Neuronal stem cell (in vitro differentiated cells): ENCODE data around the gene GAS2L1.
A peak's percentile ranks its signal among the peaks of the same experiment; 100 is the strongest.

Experiments used
- DNase-seq: peaks from one replicate; pipeline ENCODE4 v3.0.0-alpha.2; 2013; ENCODE audit warnings: low spot score
- H2AFZ ChIP-seq: one replicate; pipeline ENCODE4 v1.6.1; 2013; ENCODE audit warnings: mild to moderate bottlenecking, low read length, inconsistent platforms
- H2AK5ac ChIP-seq: 2 replicates; pipeline ENCODE4 v1.6.1; 2013; ENCODE audit warnings: low read depth, mild to moderate bottlenecking, inconsistent platforms, low read length, moderate library complexity, mixed read lengths
- H2BK120ac ChIP-seq: 2 replicates; pipeline ENCODE4 v1.6.1; 2013; ENCODE audit warnings: low read depth, mild to moderate bottlenecking, inconsistent platforms, low read length, moderate library complexity, mixed read lengths
- H2BK12ac ChIP-seq: one replicate; pipeline ENCODE4 v1.6.1; 2013; ENCODE audit warnings: low read length, inconsistent platforms
- H2BK15ac ChIP-seq: 2 replicates; pipeline ENCODE4 v1.6.1; 2013; ENCODE audit warnings: mild to moderate bottlenecking, low read length, inconsistent platforms, mixed read lengths
- H2BK5ac ChIP-seq: one replicate; pipeline ENCODE4 v1.6.1; 2013; ENCODE audit warnings: inconsistent platforms, mild to moderate bottlenecking, low read length, moderate library complexity
- H3K14ac ChIP-seq: one replicate; pipeline ENCODE4 v1.6.1; 2013; ENCODE audit warnings: low read length, inconsistent platforms
- H3K18ac ChIP-seq: 2 replicates; pipeline ENCODE4 v1.6.1; 2013; ENCODE audit warnings: low read length, inconsistent platforms
- H3K23ac ChIP-seq: 2 replicates; pipeline ENCODE4 v1.6.1; 2013; ENCODE audit warnings: low read depth, mild to moderate bottlenecking, mixed read lengths, low read length, inconsistent platforms; ENCODE audit not compliant: poor library complexity
- H3K27ac ChIP-seq: replicated peaks from 3 replicates; pipeline ENCODE4 v1.5.1; 2013; ENCODE audit warnings: low read length, inconsistent platforms
- H3K27me3 ChIP-seq, 3 experiments: 2 replicates each; pipeline ENCODE4 v1.6.1; 2013; ENCODE audit warnings: low read length in 3 of 3, mild to moderate bottlenecking in 2 of 3, inconsistent platforms in 1 of 3, low read depth in 1 of 3, mixed read lengths in 1 of 3, moderate library complexity in 1 of 3; ENCODE audit not compliant: control insufficient read depth in 3 of 3, insufficient read depth in 3 of 3
- H3K36me3 ChIP-seq, 2 donors: replicated peaks in 1 of 2; 2 replicates each; pipeline ENCODE4 v1.6.1; 2013; ENCODE audit warnings: low read length in 2 of 2; ENCODE audit not compliant: control insufficient read depth in 2 of 2, insufficient read depth in 2 of 2
- H3K4ac ChIP-seq: 2 replicates; pipeline ENCODE4 v1.6.1; 2013; ENCODE audit warnings: inconsistent platforms, mild to moderate bottlenecking, low read length, moderate library complexity
- H3K4me1 ChIP-seq, 2 donors: 1 replicate in 1 of 2; 2 replicates in 1 of 2; pipeline ENCODE4 v1.6.1; 2013; ENCODE audit warnings: low read length in 2 of 2, low read depth in 1 of 2; ENCODE audit not compliant: control insufficient read depth in 2 of 2, insufficient read depth in 1 of 2
- H3K4me2 ChIP-seq: one replicate; pipeline ENCODE4 v1.6.1; 2013; ENCODE audit warnings: mild to moderate bottlenecking, low read length, inconsistent platforms; ENCODE audit not compliant: insufficient read depth, poor library complexity, severe bottlenecking
- H3K4me3 ChIP-seq, 2 donors: 2 replicates each; pipeline ENCODE4 v1.5.1; 2013; ENCODE audit warnings: low read length in 2 of 2, mild to moderate bottlenecking in 2 of 2, inconsistent platforms in 1 of 2, moderate library complexity in 1 of 2
- H3K79me1 ChIP-seq: one replicate; pipeline ENCODE4 v1.6.1; 2013; ENCODE audit warnings: low read depth, mild to moderate bottlenecking, inconsistent platforms, low read length, moderate library complexity
- H3K9ac ChIP-seq: one replicate; pipeline ENCODE4 v1.6.1; 2013; ENCODE audit warnings: mild to moderate bottlenecking, low read depth, low read length, inconsistent platforms; ENCODE audit not compliant: poor library complexity
- H3K9me3 ChIP-seq, 2 donors: replicated peaks in 1 of 2; 2 replicates each; pipeline versions ENCODE3 to v1.6.1; 2013; ENCODE audit warnings: low read length in 2 of 2, mild to moderate bottlenecking in 2 of 2, inconsistent platforms in 1 of 2, low read depth in 1 of 2, mixed read lengths in 1 of 2, moderate library complexity in 1 of 2; ENCODE audit not compliant: control insufficient read depth in 2 of 2, insufficient read depth in 1 of 2
- H4K8ac ChIP-seq: one replicate; pipeline ENCODE4 v1.6.1; 2013; ENCODE audit warnings: low read depth, mild to moderate bottlenecking, inconsistent platforms, low read length, moderate library complexity
- H4K91ac ChIP-seq: one replicate; pipeline ENCODE4 v1.6.1; 2013; ENCODE audit warnings: low read length, low read depth, mild to moderate bottlenecking, inconsistent platforms; ENCODE audit not compliant: poor library complexity
- WGBS, 2 donors: extraction: QIAGEN DNeasy Blood & Tissue Kit; methylation state at CpG; one replicate each; pipeline ENCODE4 v1.1.7; 2013; ENCODE audit warnings: missing lambda C conversion rate in 2 of 2, mixed read lengths in 1 of 2; ENCODE audit not compliant: insufficient read length in 2 of 2, insufficient replicate concordance in 1 of 2; ENCODE audit errors: extremely low coverage in 2 of 2; 5-methylcytosine and 5-hydroxymethylcytosine counted together

Gene GAS2L1

GRCh38 chr22:29259253-29259899 lies 47.1 kb upstream of the GAS2L1 start:
- H3K4me3 ChIP-seq: no peak overlapping the region
- peak overlapping the region; percentile 56 for H2AK5ac ChIP-seq
- no CpG with 5 or more reads among the region's 11 CpGs for WGBS, 2 donors
- peak overlapping the region; percentile 4 for H3K18ac ChIP-seq
- no peaks in the 10 kb centered on the region for H3K9me3 ChIP-seq
- no peak overlapping the region for H3K14ac ChIP-seq
- no peak overlapping the region for H4K8ac ChIP-seq
- no peak overlapping the region for H3K4ac ChIP-seq
- H3K23ac ChIP-seq: peak overlapping the region; percentile 43
- peaks cover 24 to 55% of the 10 kb centered on the region in 2 donors for H3K36me3 ChIP-seq
- H4K91ac ChIP-seq: peak overlapping the region; percentile 30
- H2BK5ac ChIP-seq: peak overlapping the region; percentile 82
- no peak overlapping the region for H3K4me2 ChIP-seq
- H3K9ac ChIP-seq: no peak overlapping the region
- peaks cover 0 to 2% of the 10 kb centered on the region in 2 donors for H3K4me1 ChIP-seq
- DNase-seq: no peak
- no peaks in the 10 kb centered on the region for H3K27me3 ChIP-seq
- H2AFZ ChIP-seq: no peak overlapping the region
- peaks cover 3% of the 10 kb centered on the region for H3K79me1 ChIP-seq
- H3K27ac ChIP-seq: no peak overlapping the region
- H2BK120ac ChIP-seq: no peak overlapping the region
- H2BK12ac ChIP-seq: no peak overlapping the region
- H2BK15ac ChIP-seq: no peak overlapping the region

- no peak overlapping the region for H2AFZ ChIP-seq
- H3K14ac ChIP-seq: no peak overlapping the region
- H3K18ac ChIP-seq: peak overlapping the region; percentile 44
- H3K36me3 ChIP-seq: peaks cover 27 to 59% of the 10 kb centered on the region in 2 donors
- no peaks in the 10 kb centered on the region for H3K27me3 ChIP-seq
- H4K91ac ChIP-seq: peak overlapping the region; percentile 30
- peaks cover 0 to 2% of the 10 kb centered on the region in 2 donors for H3K4me1 ChIP-seq
- no CpG with 5 or more reads among the region's 13 CpGs for WGBS, 2 donors
- peak overlapping the region; percentile 80 for H3K23ac ChIP-seq
- H3K4me3 ChIP-seq: peak overlapping the region in 1 of 2 donors; percentile 14
- peak overlapping the region; percentile 60 for H3K9ac ChIP-seq
- DNase-seq: no peak
- H2BK120ac ChIP-seq: peak overlapping the region; percentile 41
- H3K9me3 ChIP-seq: no peaks in the 10 kb centered on the region
- H3K4ac ChIP-seq: no peak overlapping the region
- H2AK5ac ChIP-seq: no peak overlapping the region
- peaks cover 3% of the 10 kb centered on the region for H3K79me1 ChIP-seq
- H3K27ac ChIP-seq: no peak overlapping the region
- H4K8ac ChIP-seq: no peak overlapping the region
- H2BK12ac ChIP-seq: no peak overlapping the region
- H2BK5ac ChIP-seq: peak overlapping the region; percentile 53
- H2BK15ac ChIP-seq: no peak overlapping the region
- H3K4me2 ChIP-seq: no peak overlapping the region
Observed at GRCh38 chr22:29260031-29260560, 46.4 kb upstream of the GAS2L1 start.

GRCh38 chr22:29260601-29261315 lies 45.7 kb upstream of the GAS2L1 start:
- Histone ChIP-seq H3K36me3 (peaks cover 32 to 63% of the 10 kb centered on the region in 2 donors), H2BK15ac (no peak overlapping the region), H2BK12ac (no peak overlapping the region), H3K4me1 (peaks cover 0 to 2% of the 10 kb centered on the region in 2 donors), H3K27ac (no peak overlapping the region), H3K27me3 (no peaks in the 10 kb centered on the region), H3K4ac (no peak overlapping the region), H2AK5ac (no peak overlapping the region), H3K4me2 (no peak overlapping the region), H4K8ac (no peak overlapping the region), H2BK120ac (peak overlapping the region; percentile 41), H3K79me1 (peaks cover 3% of the 10 kb centered on the region), H4K91ac (no peak overlapping the region), H3K14ac (no peak overlapping the region), H2BK5ac (peak overlapping the region; percentile 53), H3K4me3 (no peak overlapping the region), H3K9me3 (no peaks in the 10 kb centered on the region), H2AFZ (no peak overlapping the region), H3K23ac (peak overlapping the region; percentile 95), H3K18ac (peak overlapping the region; percentile 27), H3K9ac (peak overlapping the region; percentile 70)
- DNase-seq: no peak
- no CpG with 5 or more reads among the region's 17 CpGs for WGBS, 2 donors

- no CpG with 5 or more reads among the region's 14 CpGs for WGBS, 2 donors
Observed at GRCh38 chr22:29263791-29264276, 42.6 kb upstream of the GAS2L1 start.

More at GRCh38 chr22:29263791-29264276, 42.6 kb upstream of the GAS2L1 start:
- H3K23ac ChIP-seq: peak overlapping the region; percentile 81
- H2AFZ ChIP-seq: no peak overlapping the region
- no peak overlapping the region for H2BK5ac ChIP-seq
- H4K91ac ChIP-seq: no peak overlapping the region
- peak overlapping the region; percentile 74 for H4K8ac ChIP-seq
- no peak overlapping the region for H3K27ac ChIP-seq
- H2BK15ac ChIP-seq: no peak overlapping the region
- H3K4me3 ChIP-seq: peak overlapping the region in 1 of 2 donors; percentile 25
- H2AK5ac ChIP-seq: no peak overlapping the region
- DNase-seq: no peak
- H3K14ac ChIP-seq: no peak overlapping the region
- H2BK12ac ChIP-seq: no peak overlapping the region
- H3K79me1 ChIP-seq: peaks cover 20% of the 10 kb centered on the region
- no peak overlapping the region for H2BK120ac ChIP-seq
- H3K9me3 ChIP-seq: no peaks in the 10 kb centered on the region
- no peaks in the 10 kb centered on the region for H3K27me3 ChIP-seq
- peaks cover 8 to 11% of the 10 kb centered on the region in 2 donors for H3K4me1 ChIP-seq
- peak overlapping the region; percentile 51 for H3K9ac ChIP-seq
- H3K18ac ChIP-seq: peak overlapping the region; percentile 9
- H3K4me2 ChIP-seq: no peak overlapping the region
- H3K4ac ChIP-seq: no peak overlapping the region
- peaks cover 34 to 56% of the 10 kb centered on the region in 2 donors for H3K36me3 ChIP-seq
